Fibroblast of lung (primary cell): ENCODE results near the gene CRIP2.

Experiments
- CTCF ChIP-seq, 2 donors: IDR thresholded peaks in 1 of 2; conservative IDR thresholded peaks in 1 of 2; 1 replicate in 1 of 2; 2 replicates in 1 of 2; pipeline ENCODE4 v1.5.1; 2011 to 2012; ENCODE audit warnings: low read length in 2 of 2, control low read depth in 1 of 2, inconsistent platforms in 1 of 2, low read depth in 1 of 2, mild to moderate bottlenecking in 1 of 2
- EZH2 ChIP-seq: IDR thresholded peaks from 2 replicates; pipeline ENCODE4 v1.5.1; 2012; ENCODE audit warnings: low read length, control low read depth, mild to moderate bottlenecking; ENCODE audit errors: missing control alignments

- TF ChIP-seq CTCF (conservative IDR thresholded peaks at IDR 0.05 in 1 of 2, IDR thresholded peaks at IDR 0.05 in 1 of 2; ENCODE audit: low read depth in 1 of 2, low read length in 2 of 2) (no peak), EZH2 (no peak)
Measured at GRCh38 chr14:105450123-105450505, 24.5 kb upstream of the CRIP2 start.
